A549 (cell line): ENCODE results near the gene MVP. TPM values are rescaled to one million over a fixed set of nuclear protein-coding genes. Genes with fewer than 3 reads are reported as not detected.

Source experiments
- BHLHE40 ChIP-seq: IDR thresholded peaks from 2 replicates; pipeline ENCODE4 v1.6.1; 2012; ENCODE audit warnings: low read depth, low read length, inconsistent platforms
- CBX2 ChIP-seq: fragments of 200-600 bp; sonication (generic); IDR thresholded peaks from 2 replicates; pipeline ENCODE4 v1.6.1; 2016; ENCODE audit warnings: low read depth, mild to moderate bottlenecking, borderline replicate concordance
- EHF ChIP-seq: fragments of 250-450 bp; sonication (Bioruptor Pico); IDR thresholded peaks from 2 replicates; pipeline ENCODE4 v1.5.0; 2020; ENCODE audit warnings: mild to moderate bottlenecking
- EP300 ChIP-seq, 2 experiments: fragments of >200 bp; sonication (Bioruptor Twin); formaldehyde crosslinking; IDR thresholded peaks; 2 replicates in 1 of 2; 3 replicates in 1 of 2; pipeline ENCODE4 v1.6.1; 2016 to 2017
- ESRRA ChIP-seq: fragments of 150-350 bp; IDR thresholded peaks from 2 replicates; pipeline ENCODE4 v1.6.1; 2014; ENCODE audit warnings: mild to moderate bottlenecking, low read length, borderline replicate concordance
- FOSB ChIP-seq: fragments of 250-450 bp; sonication (Bioruptor Pico); IDR thresholded peaks from 2 replicates; pipeline ENCODE4 v1.5.0; 2020; ENCODE audit warnings: mild to moderate bottlenecking, moderate library complexity
- FOSL2 ChIP-seq, 2 experiments: fragments of 450-650 bp in 1 of 2; fragments of >200 bp in 1 of 2; sonication (Bioruptor Twin) in 1 of 2; formaldehyde crosslinking; IDR thresholded peaks; 2 replicates each; pipeline versions ENCODE4 v1.5.0 to v1.6.1; 2016 to 2020; ENCODE audit warnings: mild to moderate bottlenecking in 1 of 2, moderate library complexity in 1 of 2
- FOXS1 ChIP-seq: fragments of 250-450 bp; sonication (Bioruptor Pico); IDR thresholded peaks from 2 replicates; pipeline ENCODE4 v1.5.0; 2020; ENCODE audit warnings: mild to moderate bottlenecking, moderate library complexity
- HOXB13 ChIP-seq: fragments of 250-450 bp; sonication (Bioruptor Pico); IDR thresholded peaks from 2 replicates; pipeline ENCODE4 v1.5.0; 2020; ENCODE audit warnings: low read depth, mild to moderate bottlenecking, moderate library complexity
- JUN ChIP-seq, 2 experiments: fragments of >200 bp; sonication (Bioruptor Twin); formaldehyde crosslinking; IDR thresholded peaks; 2 replicates in 1 of 2; 3 replicates in 1 of 2; pipeline ENCODE4 v1.6.1; 2016 to 2017
- JUNB ChIP-seq: fragments of >200 bp; sonication (Bioruptor Twin); formaldehyde crosslinking; IDR thresholded peaks from 2 replicates; pipeline ENCODE4 v1.6.1; 2016
- MYC ChIP-seq: IDR thresholded peaks from 2 replicates; pipeline ENCODE4 v1.6.1; 2012; ENCODE audit warnings: mild to moderate bottlenecking, inconsistent platforms, low read length, improper control_type of control experiment, borderline replicate concordance
- NPAS2 ChIP-seq: fragments of 250-450 bp; sonication (Bioruptor Pico); IDR thresholded peaks from 2 replicates; pipeline ENCODE4 v1.8.0; 2022; ENCODE audit warnings: mild to moderate bottlenecking, moderate library complexity, borderline replicate concordance
- POLR2A ChIP-seq: IDR thresholded peaks from 2 replicates; pipeline ENCODE4 v1.6.1; 2012; ENCODE audit warnings: mild to moderate bottlenecking, low read length
- RAD21 ChIP-seq, 2 experiments: fragments of >200 bp in 1 of 2; sonication (Bioruptor Twin) in 1 of 2; formaldehyde crosslinking in 1 of 2; IDR thresholded peaks in 1 of 2; conservative IDR thresholded peaks in 1 of 2; 2 replicates in 1 of 2; 3 replicates in 1 of 2; pipeline ENCODE4 v1.6.1; 2012 to 2018; ENCODE audit warnings: inconsistent platforms in 1 of 2
- RFX5 ChIP-seq: fragments of 450-650 bp; IDR thresholded peaks from 2 replicates; pipeline ENCODE4 v1.7.1; 2014; ENCODE audit warnings: antibody characterized with exemption, mild to moderate bottlenecking, moderate library complexity
- RNF2 ChIP-seq: fragments of 200-600 bp; sonication (generic); IDR thresholded peaks from 2 replicates; pipeline ENCODE4 v1.6.1; 2016; ENCODE audit warnings: low read depth, mild to moderate bottlenecking, antibody characterized with exemption, moderate library complexity, borderline replicate concordance
- SMC3 ChIP-seq: fragments of >200 bp; sonication (Bioruptor Twin); formaldehyde crosslinking; IDR thresholded peaks from 3 replicates; pipeline ENCODE4 v1.6.1; 2018; ENCODE audit warnings: inconsistent platforms
- TP53 ChIP-seq: fragments of 250-450 bp; sonication (Bioruptor Pico); IDR thresholded peaks from 2 replicates; pipeline ENCODE4 v1.5.0; 2021; ENCODE audit warnings: mild to moderate bottlenecking, moderate library complexity
- ZC3H11A ChIP-seq: fragments of 450-650 bp; IDR thresholded peaks from 2 replicates; pipeline ENCODE4 v1.6.1; 2014; ENCODE audit warnings: antibody characterized with exemption, mild to moderate bottlenecking
- polyA plus RNA-seq, 4 experiments: library from polyadenylated mRNA; depleted of rRNA in 3 of 4; stranded (reverse); fragments of >200 nt; fragmentation: RNase III in 1 of 4; extraction: RNeasy Plus Mini Kit Qiagen cat#74134 plus additional on column Dnase treatment in 1 of 4; gene quantifications; 2 replicates in 3 of 4; 3 replicates in 1 of 4; pipeline ENCODE4 v1.2.3, GENCODE V29; 2011 to 2017
- TF ChIP-seq, protein P1 (sequence below): IDR thresholded peaks from 2 replicates; pipeline ENCODE4 v1.6.1; 2012; ENCODE audit warnings: low read depth, borderline replicate concordance
- TF ChIP-seq, protein P2 (sequence below): fragments of 250-450 bp; sonication (Bioruptor Pico); IDR thresholded peaks from 2 replicates; pipeline ENCODE4 v1.5.0; 2021; ENCODE audit warnings: mild to moderate bottlenecking, moderate library complexity, borderline replicate concordance
- TF ChIP-seq, protein P3 (sequence below): fragments of >200 bp; sonication (Bioruptor Twin); formaldehyde crosslinking; IDR thresholded peaks from 3 replicates; pipeline ENCODE4 v1.5.1; 2016

MVP gene
- polyA plus RNA-seq, 2 of the 4 experiments (the other 2 are of a cell fraction) = 73.3 to 106 TPM

DNA sequence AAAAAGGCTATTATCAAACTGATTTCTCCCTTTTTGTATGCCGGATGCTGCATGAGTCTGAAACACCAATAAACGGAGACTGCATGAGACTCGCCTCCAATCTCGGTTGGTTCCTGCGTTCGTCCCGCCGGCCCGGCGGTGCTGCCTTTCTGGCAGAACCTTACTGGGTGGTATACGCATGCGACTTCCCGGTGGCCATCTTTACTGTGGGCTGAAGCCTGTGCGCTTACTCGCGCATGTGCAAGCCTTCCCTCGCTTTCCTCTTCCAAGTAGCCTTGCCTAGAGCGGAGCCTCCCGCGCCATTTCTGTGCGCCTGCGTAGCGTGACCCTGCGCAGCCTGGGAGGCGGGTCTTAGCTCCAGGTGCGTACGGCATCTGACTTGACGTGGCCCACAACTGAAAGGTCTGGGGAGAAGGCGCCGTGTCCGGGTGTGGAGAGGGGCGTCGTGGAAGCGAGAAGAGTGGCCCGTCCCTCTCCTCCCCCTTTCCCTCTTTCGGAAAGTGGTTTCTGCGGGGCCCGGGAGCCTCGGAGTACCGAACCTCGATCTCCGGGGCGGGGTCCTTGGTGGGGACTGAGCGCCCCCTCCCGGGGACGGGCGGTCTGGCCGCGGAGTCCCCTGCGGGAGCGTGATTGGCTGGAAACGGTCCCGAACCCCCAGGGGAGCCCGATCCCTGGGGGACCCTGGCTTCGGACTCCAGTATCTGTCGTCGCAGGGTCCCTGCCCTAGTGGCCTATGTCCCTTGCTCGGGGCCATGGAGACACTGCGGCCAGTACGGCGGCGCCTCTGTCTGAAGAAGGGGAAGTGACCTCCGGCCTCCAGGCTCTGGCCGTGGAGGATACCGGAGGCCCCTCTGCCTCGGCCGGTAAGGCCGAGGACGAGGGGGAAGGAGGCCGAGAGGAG is 4.2 kb upstream of the MVP start, which contains the start of gene PAGR1 (continued):
- TF ChIP-seq, protein P1, sequence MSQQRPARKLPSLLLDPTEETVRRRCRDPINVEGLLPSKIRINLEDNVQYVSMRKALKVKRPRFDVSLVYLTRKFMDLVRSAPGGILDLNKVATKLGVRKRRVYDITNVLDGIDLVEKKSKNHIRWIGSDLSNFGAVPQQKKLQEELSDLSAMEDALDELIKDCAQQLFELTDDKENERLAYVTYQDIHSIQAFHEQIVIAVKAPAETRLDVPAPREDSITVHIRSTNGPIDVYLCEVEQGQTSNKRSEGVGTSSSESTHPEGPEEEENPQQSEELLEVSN = peak; percentile 84
- TF ChIP-seq, protein P2, sequence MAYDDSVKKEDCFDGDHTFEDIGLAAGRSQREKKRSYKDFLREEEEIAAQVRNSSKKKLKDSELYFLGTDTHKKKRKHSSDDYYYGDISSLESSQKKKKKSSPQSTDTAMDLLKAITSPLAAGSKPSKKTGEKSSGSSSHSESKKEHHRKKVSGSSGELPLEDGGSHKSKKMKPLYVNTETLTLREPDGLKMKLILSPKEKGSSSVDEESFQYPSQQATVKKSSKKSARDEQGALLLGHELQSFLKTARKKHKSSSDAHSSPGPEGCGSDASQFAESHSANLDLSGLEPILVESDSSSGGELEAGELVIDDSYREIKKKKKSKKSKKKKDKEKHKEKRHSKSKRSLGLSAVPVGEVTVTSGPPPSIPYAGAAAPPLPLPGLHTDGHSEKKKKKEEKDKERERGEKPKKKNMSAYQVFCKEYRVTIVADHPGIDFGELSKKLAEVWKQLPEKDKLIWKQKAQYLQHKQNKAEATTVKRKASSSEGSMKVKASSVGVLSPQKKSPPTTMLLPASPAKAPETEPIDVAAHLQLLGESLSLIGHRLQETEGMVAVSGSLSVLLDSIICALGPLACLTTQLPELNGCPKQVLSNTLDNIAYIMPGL (CRISPR knock-in tag) = no peak
- TF ChIP-seq POLR2A = peak; percentile 88
- TF ChIP-seq NPAS2 (CRISPR knock-in tag) = no peak
- TF ChIP-seq ESRRA = no peak
- no peak for TF ChIP-seq FOSB
- no peak for TF ChIP-seq TP53 (CRISPR knock-in tag)
- no peak for TF ChIP-seq RFX5
- peak; percentile 70 for TF ChIP-seq SMC3
- TF ChIP-seq JUN (IDR thresholded peaks at IDR 0.05) = peak; percentile 80 to 85; a peak in 2 of 5 replicates
- TF ChIP-seq ZC3H11A = no peak
- TF ChIP-seq FOXS1 (CRISPR knock-in tag) = no peak
- no peak for TF ChIP-seq EHF (CRISPR knock-in tag)
- no peak for TF ChIP-seq FOSL2 (IDR thresholded peaks at IDR 0.05)
- TF ChIP-seq FOSL2 (CRISPR knock-in tag; IDR thresholded peaks at IDR 0.05) = 0 out of 2 replicates have a peak, but pooled peaks have one; percentile 3
- no peak for TF ChIP-seq RNF2
- TF ChIP-seq RAD21 (conservative IDR thresholded peaks at IDR 0.05 in 1 of 2, IDR thresholded peaks at IDR 0.05 in 1 of 2) = peak; percentile 51 to 68
- TF ChIP-seq CBX2 = no peak
- TF ChIP-seq EP300 (IDR thresholded peaks at IDR 0.05) = no peak
- TF ChIP-seq JUNB = no peak
- TF ChIP-seq MYC = peak; percentile 89
- TF ChIP-seq, protein P3, sequence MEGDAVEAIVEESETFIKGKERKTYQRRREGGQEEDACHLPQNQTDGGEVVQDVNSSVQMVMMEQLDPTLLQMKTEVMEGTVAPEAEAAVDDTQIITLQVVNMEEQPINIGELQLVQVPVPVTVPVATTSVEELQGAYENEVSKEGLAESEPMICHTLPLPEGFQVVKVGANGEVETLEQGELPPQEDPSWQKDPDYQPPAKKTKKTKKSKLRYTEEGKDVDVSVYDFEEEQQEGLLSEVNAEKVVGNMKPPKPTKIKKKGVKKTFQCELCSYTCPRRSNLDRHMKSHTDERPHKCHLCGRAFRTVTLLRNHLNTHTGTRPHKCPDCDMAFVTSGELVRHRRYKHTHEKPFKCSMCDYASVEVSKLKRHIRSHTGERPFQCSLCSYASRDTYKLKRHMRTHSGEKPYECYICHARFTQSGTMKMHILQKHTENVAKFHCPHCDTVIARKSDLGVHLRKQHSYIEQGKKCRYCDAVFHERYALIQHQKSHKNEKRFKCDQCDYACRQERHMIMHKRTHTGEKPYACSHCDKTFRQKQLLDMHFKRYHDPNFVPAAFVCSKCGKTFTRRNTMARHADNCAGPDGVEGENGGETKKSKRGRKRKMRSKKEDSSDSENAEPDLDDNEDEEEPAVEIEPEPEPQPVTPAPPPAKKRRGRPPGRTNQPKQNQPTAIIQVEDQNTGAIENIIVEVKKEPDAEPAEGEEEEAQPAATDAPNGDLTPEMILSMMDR = peak; percentile 92
- no peak for TF ChIP-seq BHLHE40
- no peak for TF ChIP-seq HOXB13 (CRISPR knock-in tag)
- TF ChIP-seq, all 56 proteins: peak for 13
